H1 (cell line): ENCODE data around the gene NRL. TPM values are rescaled to one million over a fixed set of nuclear protein-coding genes. Genes with fewer than 3 reads are reported as not detected.

Experiments used
- CTCF ChIA-PET: fragments of 300-600 bp; sonication (Branson Sonifier 250); formaldehyde crosslinking; loops from one replicate; lab custom pipeline; 2021; ENCODE audit not compliant: partially characterized antibody; lab: Charles Lee
- POLR2A ChIA-PET: fragments of 300-600 bp; sonication (Branson Sonifier 250); formaldehyde crosslinking; loops from one replicate; lab custom pipeline; 2021; ENCODE audit warnings: inconsistent platforms; ENCODE audit not compliant: partially characterized antibody; lab: Charles Lee
- DNase-seq, 2 experiments: peaks; one replicate each; pipeline versions ENCODE4 v3.0.0 to v3.0.0-alpha.2; 2010 to 2022; ENCODE audit warnings: low spot score in 2 of 2, low read depth in 1 of 2, mixed read lengths in 1 of 2
- FAIRE-seq: peaks from 2 replicates; lab custom pipeline; 2011; peaks lifted over from hg19 to GRCh38; lab: Jason Lieb, UNC
- H2AFZ ChIP-seq: 2 replicates; pipeline ENCODE4 v1.8.1; 2012; ENCODE audit warnings: low read length, inconsistent platforms
- H2AK5ac ChIP-seq: 2 replicates; pipeline ENCODE4 v1.6.1; 2013; ENCODE audit warnings: low read depth, low read length
- H2BK120ac ChIP-seq: replicated peaks from 2 replicates; pipeline ENCODE3; 2013; ENCODE audit warnings: low read depth, low read length, inconsistent platforms
- H2BK12ac ChIP-seq: 2 replicates; pipeline ENCODE4 v1.6.1; 2013; ENCODE audit warnings: low read depth, low read length
- H2BK15ac ChIP-seq: 2 replicates; pipeline ENCODE4 v1.6.1; 2013; ENCODE audit warnings: low read length
- H2BK20ac ChIP-seq: 2 replicates; pipeline ENCODE4 v1.6.1; 2013; ENCODE audit warnings: low read length
- H2BK5ac ChIP-seq: 2 replicates; pipeline ENCODE4 v1.6.1; 2013; ENCODE audit warnings: low read depth, low read length
- H3K14ac ChIP-seq: 2 replicates; pipeline ENCODE4 v1.6.1; 2013; ENCODE audit warnings: inconsistent platforms; ENCODE audit not compliant: insufficient read length
- H3K18ac ChIP-seq: 2 replicates; pipeline ENCODE4 v1.6.1; 2013; ENCODE audit warnings: low read length; ENCODE audit errors: extremely low read depth
- H3K23ac ChIP-seq: 2 replicates; pipeline ENCODE4 v1.6.1; 2013; ENCODE audit warnings: inconsistent platforms; ENCODE audit not compliant: insufficient read length
- H3K23me2 ChIP-seq: 2 replicates; pipeline ENCODE4 v1.6.1; 2013; ENCODE audit warnings: low read depth, low read length
- H3K27ac ChIP-seq: 2 replicates; pipeline ENCODE4 v1.6.1; 2011; ENCODE audit warnings: low read depth, low read length, inconsistent platforms
- H3K27me3 ChIP-seq, 4 experiments: replicated peaks in 1 of 4; 1 replicate in 1 of 4; 2 replicates in 3 of 4; pipeline versions ENCODE4 v1.6.1 to v1.8.1; 2011 to 2013; ENCODE audit warnings: low read length in 3 of 4, mild to moderate bottlenecking in 3 of 4, inconsistent platforms in 2 of 4, mixed read lengths in 2 of 4, moderate library complexity in 1 of 4; ENCODE audit not compliant: control insufficient read depth in 3 of 4, insufficient read depth in 3 of 4; ENCODE audit errors: extremely low read depth in 1 of 4
- H3K36me3 ChIP-seq, 4 experiments: 2 replicates each; pipeline versions ENCODE4 v1.6.1 to v1.8.1; 2011 to 2013; ENCODE audit warnings: mild to moderate bottlenecking in 4 of 4, low read length in 3 of 4, moderate library complexity in 2 of 4, control low read depth in 1 of 4, inconsistent platforms in 1 of 4; ENCODE audit not compliant: insufficient read depth in 4 of 4, control insufficient read depth in 2 of 4
- H3K4ac ChIP-seq: replicated peaks from 2 replicates; pipeline ENCODE3; 2013; ENCODE audit warnings: low read length, low read depth, mixed read lengths, inconsistent platforms; ENCODE audit not compliant: insufficient read length
- H3K4me1 ChIP-seq, 4 experiments: replicated peaks in 1 of 4; 1 replicate in 1 of 4; 2 replicates in 3 of 4; pipeline versions ENCODE4 v1.6.1 to v1.8.1; 2011 to 2013; ENCODE audit warnings: low read length in 3 of 4, inconsistent platforms in 2 of 4, mixed read lengths in 1 of 4; ENCODE audit not compliant: insufficient read depth in 4 of 4, control insufficient read depth in 3 of 4
- H3K4me2 ChIP-seq, 2 experiments: 2 replicates each; pipeline versions ENCODE4 v1.6.1 to v1.8.1; 2011 to 2013; ENCODE audit warnings: low read depth in 2 of 2, low read length in 2 of 2, control low read depth in 1 of 2, inconsistent platforms in 1 of 2, mild to moderate bottlenecking in 1 of 2; ENCODE audit not compliant: insufficient read depth in 1 of 2
- H3K4me3 ChIP-seq, 4 experiments: fragments of 200-600, 300-600 bp in 1 of 4; sonication (generic), shearing (Covaris generic), sonication (Bioruptor Twin) in 1 of 4; 2 replicates each; pipeline versions ENCODE4 v1.5.1 to v1.8.1; 2011 to 2016; ENCODE audit warnings: low read length in 4 of 4, low read depth in 3 of 4, control low read depth in 2 of 4, inconsistent platforms in 2 of 4, mild to moderate bottlenecking in 2 of 4, mixed read lengths in 1 of 4, moderate library complexity in 1 of 4; ENCODE audit not compliant: insufficient read depth in 2 of 4; ENCODE audit errors: extremely low read depth in 1 of 4
- H3K56ac ChIP-seq: replicated peaks from 2 replicates; pipeline ENCODE3; 2013; ENCODE audit warnings: low read depth, mild to moderate bottlenecking, mixed read lengths, low read length, inconsistent platforms; ENCODE audit not compliant: insufficient read length
- H3K79me1 ChIP-seq: 2 replicates; pipeline ENCODE4 v1.6.1; 2013; ENCODE audit warnings: low read depth, low read length, control low read depth
- H3K79me2 ChIP-seq, 2 experiments: 2 replicates each; pipeline versions ENCODE4 v1.6.1 to v1.8.1; 2012 to 2013; ENCODE audit warnings: low read length in 2 of 2, mild to moderate bottlenecking in 2 of 2, inconsistent platforms in 1 of 2; ENCODE audit not compliant: insufficient read depth in 2 of 2, control insufficient read depth in 1 of 2
- H3K9ac ChIP-seq, 4 experiments: replicated peaks in 1 of 4; 1 replicate in 1 of 4; 2 replicates in 3 of 4; pipeline versions ENCODE4 v1.6.1 to v1.8.1; 2011 to 2013; ENCODE audit warnings: low read depth in 3 of 4, low read length in 3 of 4, control low read depth in 2 of 4, mild to moderate bottlenecking in 2 of 4, moderate library complexity in 2 of 4, inconsistent platforms in 1 of 4; ENCODE audit errors: extremely low read depth in 1 of 4
- H3K9me3 ChIP-seq, 2 experiments: 2 replicates each; pipeline versions ENCODE4 v1.6.1 to v1.8.1; 2012 to 2013; ENCODE audit warnings: mild to moderate bottlenecking in 2 of 2, moderate library complexity in 2 of 2, control low read depth in 1 of 2, inconsistent platforms in 1 of 2, low read depth in 1 of 2, low read length in 1 of 2, mixed read lengths in 1 of 2; ENCODE audit not compliant: insufficient read depth in 2 of 2
- H4K20me1 ChIP-seq, 2 experiments: replicated peaks in 1 of 2; 2 replicates each; pipeline versions ENCODE3 to v1.8.1; 2011 to 2013; ENCODE audit warnings: inconsistent platforms in 2 of 2, low read length in 2 of 2, mild to moderate bottlenecking in 1 of 2; ENCODE audit not compliant: insufficient read depth in 2 of 2, control insufficient read depth in 1 of 2
- H4K5ac ChIP-seq: 2 replicates; pipeline ENCODE4 v1.6.1; 2013; ENCODE audit warnings: low read length, low read depth, mixed read lengths, inconsistent platforms; ENCODE audit not compliant: insufficient read length
- H4K8ac ChIP-seq: 2 replicates; pipeline ENCODE4 v1.8.0; 2013; ENCODE audit warnings: mild to moderate bottlenecking, moderate library complexity, low read length, inconsistent platforms; ENCODE audit not compliant: insufficient read depth; ENCODE audit errors: extremely low read depth
- H4K91ac ChIP-seq: replicated peaks from 2 replicates; pipeline ENCODE3; 2013; ENCODE audit warnings: low read length, mixed read lengths, inconsistent platforms; ENCODE audit not compliant: insufficient read length
- HDAC2 ChIP-seq, 2 experiments: fragments of 300-600 bp in 1 of 2; sonication (generic) in 1 of 2; IDR thresholded peaks; 2 replicates each; pipeline ENCODE4 v1.6.1; 2011 to 2012; ENCODE audit warnings: low read depth in 2 of 2, low read length in 2 of 2, mild to moderate bottlenecking in 2 of 2, moderate library complexity in 2 of 2, borderline replicate concordance in 1 of 2, inconsistent platforms in 1 of 2
- WGBS, 2 experiments: shearing (Covaris generic) in 1 of 2; methylation state at CpG; one replicate each; pipeline versions ENCODE4 v1.1.6 to v1.1.7; 2013 to 2015; ENCODE audit warnings: low lambda C conversion rate in 2 of 2, mixed read lengths in 2 of 2, inconsistent platforms in 1 of 2, low coverage in 1 of 2, missing lambda C conversion rate in 1 of 2; ENCODE audit not compliant: insufficient replicate concordance in 2 of 2, insufficient coverage in 1 of 2, insufficient read length in 1 of 2; ENCODE audit errors: extremely low coverage in 1 of 2, missing lambda C conversion rate in 1 of 2; 5-methylcytosine and 5-hydroxymethylcytosine counted together
- polyA plus RNA-seq, 7 experiments: library from polyadenylated mRNA; depleted of rRNA in 3 of 7; stranded (reverse) in 5 of 7; unstranded in 2 of 7; fragments of >200 nt in 5 of 7; fragments of 200-250 nt in 2 of 7; gene quantifications; 1 replicate in 5 of 7; 2 replicates in 1 of 7; 4 replicates in 1 of 7; pipeline versions ENCODE4 v1.2.1 to v1.2.3, GENCODE V29; 2011 to 2013; ENCODE audit warnings: missing spikeins in 2 of 7, mixed read lengths in 2 of 7
- total RNA-seq: library from RNA; stranded (reverse); fragmentation: NEBNext Ultra II Directional; extraction: Animal tissue kit (Norgen Biotek cat#: 25700); gene quantifications from 2 replicates; pipeline ENCODE4 v1.2.1, GENCODE V29; 2021

Gene NRL
- total and polyA plus RNA-seq, 2 of the 8 experiments (the other 6 are each of a cell fraction or from before 2014, with no cell fraction given): 1.1 to 2.2 TPM

DNA sequence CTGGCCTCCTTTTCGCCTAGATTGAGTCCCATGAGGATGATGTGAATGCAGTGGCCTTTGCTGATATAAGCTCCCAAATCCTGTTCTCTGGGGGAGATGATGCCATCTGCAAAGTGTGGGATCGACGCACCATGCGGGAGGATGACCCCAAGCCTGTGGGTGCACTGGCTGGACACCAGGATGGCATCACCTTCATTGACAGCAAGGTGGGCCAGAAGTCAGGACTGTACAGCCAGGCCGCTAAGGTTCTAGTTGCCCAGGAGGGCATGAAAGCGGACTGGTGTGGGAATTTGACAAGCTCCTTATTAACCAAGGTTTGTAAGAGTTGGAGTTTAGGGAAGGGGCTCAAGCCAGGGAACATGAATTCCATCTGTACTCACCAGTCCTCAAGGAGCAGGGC lies 4.9 kb upstream of the NRL start:
- Histone ChIP-seq H2AK5ac (no peak overlapping the region), H3K79me1 (peaks cover 5% of the 10 kb centered on the region; the same call in 1 of the 2 replicates), H3K27ac (no peak overlapping the region), H3K36me3 (peaks cover 14 to 43% (median 34%) of the 10 kb centered on the region in 4 experiments), H4K8ac (no peak overlapping the region), H3K79me2 (peaks cover 0 to 10% of the 10 kb centered on the region in 2 experiments; a peak in 2 of 4 replicates), H2BK12ac (no peak overlapping the region), H4K20me1 (peaks cover 0 to 3% of the 10 kb centered on the region in 2 experiments), H3K23me2 (peaks cover 3% of the 10 kb centered on the region; the same call in 1 of the 2 replicates), H3K9ac (no peak overlapping the region), H3K27me3 (no peaks in the 10 kb centered on the region), H3K4me2 (no peak overlapping the region), H3K14ac (no peak overlapping the region), H4K91ac (no peak overlapping the region), H3K4me3 (no peak overlapping the region), H2BK5ac (no peak overlapping the region), H4K5ac (no peak overlapping the region), H2BK20ac (no peak overlapping the region), H3K56ac (no peak overlapping the region), H2BK15ac (no peak overlapping the region), H2BK120ac (no peak overlapping the region), H3K9me3 (no peaks in the 10 kb centered on the region), H3K4ac (no peak overlapping the region), H3K23ac (no peak overlapping the region), H3K18ac (no peak overlapping the region), H3K4me1 (peaks cover 0 to 4% (median 2%) of the 10 kb centered on the region in 4 experiments; a peak in 5 of 7 replicates), H2AFZ (no peak overlapping the region)
- DNase-seq: no peak
- ChIA-PET POLR2A (interaction anchor here (1.3 to 7.1 kb wide), 4 partner anchors 16 to 60 kb away, joined by 3 to 125 read pairs (median 106); partner anchors contain the start of genes EMC9, PCK2 and PSME1), CTCF (interaction anchor here (0.9 kb wide), 1 partner anchor 35 kb away, joined by 3 read pairs; no protein-coding TSS in a partner anchor)
- 100% methylated on average over 6 of the region's 6 CpGs; no CpG with 5 or more reads in 1 of the 2 experiments for WGBS, 2 experiments
- no peak for FAIRE-seq
- TF ChIP-seq HDAC2 (IDR thresholded peaks at IDR 0.05; ENCODE audit: borderline replicate concordance in 1 of 2, low read depth in 2 of 2, low read length in 2 of 2): no peak
